HG03280 (cell line): ENCODE measurements around the gene CNOT6L.

Experiments
- ATAC-seq: cut with Tn5 transposase; IDR thresholded peaks from one replicate; pipeline ENCODE4 v1.9.1; 2021; ENCODE audit warnings: mild to moderate bottlenecking, moderate library complexity; ENCODE audit not compliant: unreplicated experiment

Gene CNOT6L

GRCh38 chr4:77714514-77714913 is 104.7 kb downstream of the CNOT6L start:
- ATAC-seq = no peak

DNA sequence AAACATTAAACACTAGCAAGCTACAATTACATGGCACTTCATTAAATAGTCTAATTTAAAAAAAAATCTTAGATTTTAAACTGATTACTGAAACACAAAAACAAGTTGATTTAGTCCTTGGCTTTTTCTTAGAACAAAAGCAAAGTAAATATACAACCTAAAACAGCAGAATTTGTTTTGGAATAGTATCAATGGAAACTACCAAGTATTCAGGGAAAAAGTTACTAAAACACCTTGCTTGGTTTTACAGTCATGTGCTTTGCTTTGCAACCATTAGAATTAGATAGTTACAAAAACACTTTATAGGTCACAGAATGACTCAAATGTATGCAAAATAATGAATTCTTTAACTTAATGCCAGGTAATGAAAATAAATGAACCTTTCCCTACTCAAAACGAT is 105.3 kb downstream of the CNOT6L start:
- ATAC-seq = no peak

DNA sequence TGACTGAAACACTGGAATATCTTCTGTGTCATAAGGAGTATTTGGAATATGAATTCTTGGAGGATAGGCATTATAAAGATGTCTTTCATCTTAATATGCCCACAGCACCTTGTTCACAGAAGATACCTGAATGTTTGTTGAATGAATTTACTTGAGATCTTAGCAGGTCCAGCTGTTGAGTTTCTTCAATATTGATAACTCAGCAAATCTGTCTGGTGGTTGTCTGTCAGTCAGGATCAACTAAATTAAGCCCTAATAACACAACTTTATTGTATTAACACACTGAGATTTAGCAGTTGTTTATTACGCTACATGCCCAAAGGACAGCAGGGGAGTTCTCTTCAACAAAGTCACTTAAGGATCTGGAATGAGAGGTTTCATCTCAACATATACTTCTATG is 106.5 kb downstream of the CNOT6L start:
- ATAC-seq = no peak

DNA sequence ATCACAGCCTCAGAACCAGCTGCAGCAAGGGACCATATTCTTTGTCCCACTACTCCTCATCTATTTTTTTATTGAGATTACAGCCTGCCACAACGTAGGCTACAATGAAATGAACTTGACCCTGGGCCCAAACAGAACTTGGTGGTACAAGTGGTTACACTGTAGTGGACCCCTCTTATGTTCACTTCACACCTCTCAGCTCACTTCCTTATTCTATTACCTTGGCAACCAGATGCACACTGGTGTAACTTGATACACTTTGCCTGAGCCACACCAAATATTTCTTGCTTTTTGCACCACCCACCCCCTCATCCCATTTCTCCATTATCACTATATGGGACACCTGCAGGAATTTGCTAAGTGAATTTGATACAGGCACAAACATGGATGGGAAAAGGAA is 107.7 kb downstream of the CNOT6L start:
- ATAC-seq = no peak

GRCh38 chr4:77710684-77711083 is 108.5 kb downstream of the CNOT6L start:
- no peak for ATAC-seq

- no peak for ATAC-seq
Observed at GRCh38 chr4:77710059-77710458, 109.1 kb downstream of the CNOT6L start.

DNA sequence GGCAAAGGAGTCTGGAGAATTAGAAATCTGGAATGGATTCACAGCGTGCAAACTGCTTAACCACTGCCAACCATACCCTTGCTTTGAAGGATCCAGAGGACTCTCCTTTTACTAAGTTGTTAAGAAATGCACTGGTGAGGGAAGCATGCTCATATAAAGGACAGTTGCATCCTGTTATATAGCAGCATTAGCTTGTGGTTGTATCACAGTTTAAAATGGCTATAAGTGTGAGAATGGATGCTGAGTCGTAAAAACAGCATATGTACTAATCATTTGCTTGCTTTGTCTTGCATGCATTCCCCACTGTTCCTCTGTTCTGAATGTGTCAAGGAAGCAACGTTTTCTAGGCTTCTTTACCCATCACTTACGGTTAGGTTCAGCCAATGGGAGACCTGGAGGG is 112.5 kb downstream of the CNOT6L start:
- ATAC-seq = no peak

GRCh38 chr4:77703666-77704065 is 115.5 kb downstream of the CNOT6L start:
- no peak for ATAC-seq

DNA sequence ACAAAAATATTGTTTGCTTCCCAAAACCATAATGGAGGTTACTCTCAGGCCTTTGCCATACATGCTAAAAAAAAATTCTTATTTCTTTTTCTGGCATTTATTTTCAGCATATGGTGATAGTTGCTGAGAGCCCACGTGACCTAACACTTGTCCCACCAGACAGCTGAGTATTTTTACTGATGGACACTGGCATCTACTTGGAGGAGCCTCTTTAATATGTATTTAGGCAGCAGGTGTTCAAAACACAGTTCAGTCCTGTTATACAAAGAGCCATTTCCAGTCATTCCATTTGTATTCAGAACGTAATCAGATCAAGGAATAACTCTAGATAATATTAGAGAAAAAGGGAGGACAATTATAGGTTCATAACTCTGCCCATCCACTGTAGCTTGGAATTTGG is 118.0 kb downstream of the CNOT6L start:
- ATAC-seq = no peak

DNA sequence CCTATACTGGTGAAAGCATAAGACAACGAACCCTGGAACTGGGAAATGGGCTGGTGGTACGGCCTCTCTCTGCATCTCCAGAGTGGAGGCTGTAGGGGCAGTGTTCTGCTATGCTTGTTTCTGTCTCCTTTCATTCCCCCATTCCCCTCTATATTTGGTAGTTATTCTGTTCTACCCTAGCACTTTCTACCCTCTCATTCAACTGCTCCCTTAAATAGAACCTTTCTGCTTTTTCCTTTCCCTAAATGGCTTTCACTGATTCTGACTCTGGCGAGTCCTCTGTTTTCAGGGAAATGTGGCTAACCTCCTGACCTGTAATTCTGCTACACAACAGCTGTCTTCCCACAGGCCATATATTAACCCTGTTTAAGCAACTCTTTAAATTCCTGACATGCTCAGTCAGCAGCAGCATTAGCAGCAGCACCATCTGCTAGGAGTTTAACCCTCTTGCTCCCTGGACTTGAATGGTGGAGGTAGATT is 119.4 kb downstream of the CNOT6L start:
- ATAC-seq = no peak

GRCh38 chr4:77697860-77698590 is 121.1 kb downstream of the CNOT6L start:
- no peak for ATAC-seq

GRCh38 chr4:77695774-77696173 is 123.4 kb downstream of the CNOT6L start:
- no peak for ATAC-seq

- ATAC-seq = no peak
Observed at GRCh38 chr4:77692847-77693432, 126.2 kb downstream of the CNOT6L start.

DNA sequence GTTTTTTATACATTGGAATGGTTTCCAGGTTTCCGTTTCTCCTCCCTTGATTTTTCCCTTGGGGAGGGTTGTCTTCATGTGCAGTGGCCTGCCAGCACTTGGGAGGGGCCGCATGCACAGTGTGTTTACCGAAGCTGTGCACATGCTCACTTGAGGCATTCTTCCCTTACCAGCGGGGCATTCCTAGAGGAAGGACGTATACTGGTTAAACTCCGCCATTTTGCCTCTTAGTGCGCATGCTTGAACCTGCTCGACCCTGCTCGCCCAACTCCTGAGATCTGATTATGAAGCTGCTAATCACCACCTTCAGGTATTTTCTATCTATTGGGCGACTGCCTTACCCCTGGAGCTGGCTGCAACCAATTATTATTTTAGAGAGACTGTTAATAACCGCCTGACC is 137.4 kb downstream of the CNOT6L start:
- ATAC-seq = no peak

DNA sequence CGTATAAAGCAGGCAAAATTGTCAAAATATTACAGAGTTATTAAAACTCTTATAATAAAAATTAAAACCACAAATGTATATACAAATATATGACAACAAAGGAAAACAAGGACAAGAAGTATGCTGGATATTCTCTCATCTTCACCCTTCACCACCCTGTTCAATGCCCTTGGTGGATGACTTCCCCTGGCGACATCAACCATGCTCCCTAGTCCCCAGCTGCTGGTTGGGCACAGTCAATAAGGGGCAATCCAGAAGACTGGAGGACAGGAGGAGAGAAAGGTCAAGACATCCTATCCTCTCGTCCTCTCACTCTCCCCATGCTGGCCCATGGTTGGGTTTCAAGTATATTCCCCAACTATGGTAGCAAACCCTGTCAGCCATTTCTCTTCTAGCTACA is 142.3 kb downstream of the CNOT6L start:
- no peak for ATAC-seq

DNA sequence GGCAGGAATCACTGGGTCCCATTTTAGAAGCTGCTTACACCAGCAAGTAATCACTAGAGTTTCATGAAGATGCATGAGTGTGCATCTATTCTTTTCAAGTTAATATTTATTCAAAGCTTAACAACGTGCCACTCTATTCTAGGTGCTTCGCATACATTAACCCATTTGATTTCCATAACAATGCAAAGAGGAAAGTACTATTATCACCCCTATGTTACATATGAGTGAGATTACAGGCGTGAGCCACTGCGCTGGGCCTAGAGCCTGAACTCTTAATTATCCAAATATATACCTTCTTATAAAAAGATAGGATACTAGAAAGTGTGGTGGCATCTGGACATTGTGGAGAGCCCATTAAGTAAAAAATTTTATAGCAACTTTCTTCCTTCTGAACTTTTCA is 148.1 kb downstream of the CNOT6L start:
- ATAC-seq = no peak

- no peak for ATAC-seq
Observed at GRCh38 chr4:77669946-77670590, 149.1 kb downstream of the CNOT6L start.

GRCh38 chr4:77665381-77666069 is 153.6 kb downstream of the CNOT6L start:
- no peak for ATAC-seq
